NCI-H1092 (cell line): ENCODE results near the gene LHFPL3.
"Not testable (repeated sequence)": the region's sequence is repeated elsewhere in the genome, so short reads cannot be mapped to it uniquely, and the experiment has no call there.

Source experiments
- DNase-seq: peaks from one replicate; lab custom pipeline; 2025; lab: John Stamatoyannopoulos, UW

LHFPL3 gene

GRCh38 chr7:104595591-104595990, 267.2 kb downstream of the LHFPL3 start:
- not testable (repeated sequence) for DNase-seq

- no peak for DNase-seq
Measured at GRCh38 chr7:104603957-104604356, 275.6 kb downstream of the LHFPL3 start.

GRCh38 chr7:104604706-104605105, 276.3 kb downstream of the LHFPL3 start:
- no peak for DNase-seq

- no peak for DNase-seq
Measured at GRCh38 chr7:104621321-104621720, 292.9 kb downstream of the LHFPL3 start.

GRCh38 chr7:104625956-104626355, 297.6 kb downstream of the LHFPL3 start:
- DNase-seq: no peak

GRCh38 chr7:104627516-104627915, 299.1 kb downstream of the LHFPL3 start:
- DNase-seq: no peak

- DNase-seq: no peak
Measured at GRCh38 chr7:104628017-104628416, 299.6 kb downstream of the LHFPL3 start.

GRCh38 chr7:104629408-104629807, 301.0 kb downstream of the LHFPL3 start:
- DNase-seq: no peak

- DNase-seq: no peak
Measured at GRCh38 chr7:104640506-104640905, 312.1 kb downstream of the LHFPL3 start.

GRCh38 chr7:104642560-104642959, 314.2 kb downstream of the LHFPL3 start:
- DNase-seq: no peak

- DNase-seq: no peak
Measured at GRCh38 chr7:104643587-104644217, 315.3 kb downstream of the LHFPL3 start.

- DNase-seq: peak; percentile 28
Measured at GRCh38 chr7:104650991-104651640, 322.7 kb downstream of the LHFPL3 start.

- no peak for DNase-seq
Measured at GRCh38 chr7:104652434-104652833, 324.0 kb downstream of the LHFPL3 start.

GRCh38 chr7:104652865-104653264, 324.5 kb downstream of the LHFPL3 start:
- DNase-seq: no peak

- no peak for DNase-seq
Measured at GRCh38 chr7:104653825-104654401, 325.5 kb downstream of the LHFPL3 start.

- DNase-seq: no peak
Measured at GRCh38 chr7:104655592-104655991, 327.2 kb downstream of the LHFPL3 start.

GRCh38 chr7:104656467-104656866, 328.1 kb downstream of the LHFPL3 start:
- DNase-seq: no peak

- no peak for DNase-seq
Measured at GRCh38 chr7:104657134-104657533, 328.7 kb downstream of the LHFPL3 start.

- DNase-seq: no peak
Measured at GRCh38 chr7:104661575-104661974, 333.2 kb downstream of the LHFPL3 start.

- no peak for DNase-seq
Measured at GRCh38 chr7:104664648-104665047, 336.2 kb downstream of the LHFPL3 start.

GRCh38 chr7:104677587-104677986, 349.2 kb downstream of the LHFPL3 start:
- no peak for DNase-seq

GRCh38 chr7:104679085-104679484, 350.7 kb downstream of the LHFPL3 start:
- DNase-seq: no peak

GRCh38 chr7:104686286-104686685, 357.9 kb downstream of the LHFPL3 start:
- no peak for DNase-seq

GRCh38 chr7:104694710-104695109, 366.3 kb downstream of the LHFPL3 start:
- DNase-seq: no peak
